Measurements from ENCODE around the gene ZMYM3. TPM values are rescaled to one million over a fixed set of nuclear protein-coding genes. Genes with fewer than 3 reads are reported as not detected.
"Not testable (repeated sequence)": the region's sequence is repeated elsewhere in the genome, so short reads cannot be mapped to it uniquely, and the experiment has no call there.

ZMYM3 gene
- total RNA-seq, 6 experiments from 2014 or later = 8.2 to 13.7 (median 10.1) TPM

DNA sequence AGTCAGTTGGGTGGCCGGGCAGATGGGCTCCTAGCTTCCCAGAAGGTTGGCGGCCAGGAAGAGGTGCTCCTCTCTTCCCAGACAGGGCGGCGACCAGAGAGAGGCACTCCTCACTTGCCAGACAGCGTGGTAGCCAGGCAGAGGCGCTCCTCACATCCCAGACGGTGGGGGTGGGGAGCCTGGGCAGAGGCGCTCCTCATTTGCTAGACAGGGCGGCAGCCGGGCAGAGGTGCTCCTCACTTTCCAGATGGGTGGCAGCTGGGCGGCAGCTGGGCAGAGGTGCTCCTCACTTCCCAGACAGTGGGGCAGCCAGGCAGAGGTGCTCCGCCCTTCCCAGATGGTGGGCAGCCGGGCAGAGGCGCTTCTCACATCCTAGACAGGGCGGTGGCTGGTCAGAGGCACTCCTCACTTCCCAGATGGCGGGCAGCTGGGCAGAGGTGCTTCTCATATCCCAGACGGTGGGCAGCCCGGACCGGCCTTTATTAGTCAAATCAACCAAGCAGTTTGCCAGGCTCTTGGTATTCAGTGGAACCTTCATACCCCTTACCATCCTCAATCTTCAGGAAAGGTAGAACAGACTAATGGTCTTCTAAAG, 16.0 kb upstream of the ZMYM3 start:
- intact Hi-C loops (cut with DNase I) = no loop called here

GRCh38 chrX:71268624-71269023, 14.7 kb upstream of the ZMYM3 start:
- DNase-seq, ATAC-seq: not testable (repeated sequence)

More for the DNA sequence above, 16.0 kb upstream of the ZMYM3 start:
- H3K4me1 ChIP-seq = no peaks in the 10 kb centered on the region
- H3K9me3 ChIP-seq = no peaks in the 10 kb centered on the region
- WGBS (ENCODE audit: insufficient coverage, low coverage, low lambda C conversion rate, missing lambda C conversion rate) = 90% methylated on average over 2 of the region's 19 CpGs
- no peak overlapping the region for H3K27ac ChIP-seq
- no peak for TF ChIP-seq CTCF (IDR thresholded peaks at IDR 0.05)
- no peak for TF ChIP-seq POLR2A (IDR thresholded peaks at IDR 0.05)
- H3K36me3 ChIP-seq = no peaks in the 10 kb centered on the region
- ATAC-seq (peak in 1 of 4 donors; percentile 16), DNase-seq (no peak)
- no peaks in the 10 kb centered on the region for H3K27me3 ChIP-seq
- no peak overlapping the region for H3K4me3 ChIP-seq

GRCh38 chrX:71256856-71257255, 2.9 kb upstream of the ZMYM3 start:
- 80% methylated on average over 3 of the region's 4 CpGs for WGBS (ENCODE audit: insufficient coverage, low coverage, low lambda C conversion rate, missing lambda C conversion rate)
- Histone ChIP-seq H3K27me3 (peaks cover 0 to 6% of the 10 kb centered on the region in 2 donors), H3K27ac (no peak overlapping the region), H3K36me3 (no peaks in the 10 kb centered on the region), H3K4me3 (no peak overlapping the region), H3K9me3 (no peaks in the 10 kb centered on the region), H3K4me1 (peaks cover 0 to 5% (median 0%) of the 10 kb centered on the region in 4 donors)
- ATAC-seq (no peak), DNase-seq (no peak)
- TF ChIP-seq POLR2A (IDR thresholded peaks at IDR 0.05) (no peak), CTCF (IDR thresholded peaks at IDR 0.05) (no peak)
- intact Hi-C loops (cut with DNase I) = no loop called here

More at GRCh38 chrX:71268624-71269023, 14.7 kb upstream of the ZMYM3 start:
- H3K4me1 ChIP-seq; H3K27me3 ChIP-seq; H3K27ac ChIP-seq; intact Hi-C loops (cut with DNase I); H3K9me3 ChIP-seq; H3K36me3 ChIP-seq; H3K4me3 ChIP-seq: not testable (repeated sequence)

DNA sequence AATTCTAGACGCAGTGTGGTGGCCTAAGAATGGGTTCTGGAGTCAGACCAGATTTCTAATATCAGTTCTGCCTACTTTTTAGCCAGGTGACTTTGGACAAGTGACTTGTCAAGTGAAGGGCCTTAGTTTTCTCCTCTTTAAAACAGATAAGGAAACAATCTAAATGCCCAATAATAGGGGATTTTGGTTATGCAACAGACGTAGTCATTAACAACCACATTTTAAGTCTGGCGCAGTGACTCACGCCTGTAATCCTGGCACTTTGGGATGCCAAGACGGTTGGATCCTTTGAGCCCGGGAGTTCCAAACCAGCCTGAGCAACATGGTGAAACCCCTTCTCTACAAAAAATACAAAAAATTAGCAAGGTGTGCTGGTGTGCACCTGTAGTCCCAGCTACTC, 2.1 kb upstream of the ZMYM3 start:
- DNase-seq (no peak), ATAC-seq (no peak)
- Histone ChIP-seq H3K36me3 (no peaks in the 10 kb centered on the region), H3K27me3 (peaks cover 0 to 6% of the 10 kb centered on the region in 2 donors), H3K4me1 (peaks cover 0 to 5% (median 0%) of the 10 kb centered on the region in 4 donors), H3K4me3 (no peak overlapping the region), H3K9me3 (no peaks in the 10 kb centered on the region), H3K27ac (no peak overlapping the region)
- intact Hi-C loops (cut with DNase I) = no loop called here
- TF ChIP-seq CTCF (IDR thresholded peaks at IDR 0.05) (no peak), POLR2A (IDR thresholded peaks at IDR 0.05) (no peak)
- WGBS (ENCODE audit: insufficient coverage, low coverage, low lambda C conversion rate, missing lambda C conversion rate) = 59% methylated on average over 6 of the region's 6 CpGs

GRCh38 chrX:71253253-71254091, 468 bp downstream of the ZMYM3 start:
- 22% methylated on average over 26 of the region's 35 CpGs for WGBS (ENCODE audit: insufficient coverage, low coverage, low lambda C conversion rate, missing lambda C conversion rate)
- H3K27me3 ChIP-seq = peaks cover 0 to 6% of the 10 kb centered on the region in 2 donors
- ATAC-seq = no peak
- H3K4me1 ChIP-seq = peaks cover 0 to 5% (median 0%) of the 10 kb centered on the region in 4 donors
- peak overlapping the region; percentile 59 to 71 (median 59) for H3K4me3 ChIP-seq
- peaks cover 0 to 7% (median 0%) of the 10 kb centered on the region in 4 donors for H3K36me3 ChIP-seq
- intact Hi-C loops (cut with DNase I) = no loop called here
- no peaks in the 10 kb centered on the region for H3K9me3 ChIP-seq
- TF ChIP-seq CTCF (IDR thresholded peaks at IDR 0.05) = peak; percentile 18 to 37 (median 22)
- no peak for TF ChIP-seq POLR2A (IDR thresholded peaks at IDR 0.05)
- peak in 1 of 3 donors; percentile 35 for DNase-seq
- H3K27ac ChIP-seq = peak overlapping the region; percentile 57 to 68 (median 59)

All from right lobe of liver (tissue), 6 donors.